ENCODE results near the gene EXOC6B.

DNA sequence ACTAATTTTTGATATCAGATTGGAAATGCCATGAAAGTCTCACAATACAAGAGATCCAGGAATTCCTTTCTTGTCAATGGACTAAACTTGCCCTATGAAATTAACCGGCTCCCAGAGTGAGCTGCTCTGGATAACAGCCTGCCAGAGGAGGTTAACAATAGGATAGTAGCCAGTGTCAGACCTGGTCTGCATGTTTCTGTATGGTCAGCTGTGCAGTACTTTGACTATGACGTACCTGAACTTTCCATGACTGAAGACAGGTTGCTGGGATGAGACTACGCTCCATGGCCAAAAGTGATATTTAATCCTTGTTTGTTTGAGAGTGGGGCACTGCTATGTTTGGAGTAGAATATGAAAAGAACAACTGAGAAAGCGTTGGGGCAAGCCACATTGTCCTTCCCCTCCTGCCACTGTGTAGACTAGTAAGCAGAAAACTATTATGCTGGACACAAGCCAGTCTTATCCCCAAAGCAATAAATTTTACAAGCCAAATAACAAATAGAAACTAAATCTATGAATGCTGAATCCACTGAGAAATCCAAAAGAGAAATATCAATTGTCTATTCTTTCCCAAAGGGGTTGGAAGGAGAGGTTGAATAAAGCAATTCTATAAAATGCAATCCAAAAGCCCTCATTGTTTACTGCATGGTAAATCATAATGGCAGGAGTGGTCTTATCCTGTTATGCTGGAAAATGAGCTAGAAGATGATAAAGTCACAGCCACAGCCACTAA, 562.6 kb downstream of the EXOC6B start:
- TF ChIP-seq, protein P1, sequence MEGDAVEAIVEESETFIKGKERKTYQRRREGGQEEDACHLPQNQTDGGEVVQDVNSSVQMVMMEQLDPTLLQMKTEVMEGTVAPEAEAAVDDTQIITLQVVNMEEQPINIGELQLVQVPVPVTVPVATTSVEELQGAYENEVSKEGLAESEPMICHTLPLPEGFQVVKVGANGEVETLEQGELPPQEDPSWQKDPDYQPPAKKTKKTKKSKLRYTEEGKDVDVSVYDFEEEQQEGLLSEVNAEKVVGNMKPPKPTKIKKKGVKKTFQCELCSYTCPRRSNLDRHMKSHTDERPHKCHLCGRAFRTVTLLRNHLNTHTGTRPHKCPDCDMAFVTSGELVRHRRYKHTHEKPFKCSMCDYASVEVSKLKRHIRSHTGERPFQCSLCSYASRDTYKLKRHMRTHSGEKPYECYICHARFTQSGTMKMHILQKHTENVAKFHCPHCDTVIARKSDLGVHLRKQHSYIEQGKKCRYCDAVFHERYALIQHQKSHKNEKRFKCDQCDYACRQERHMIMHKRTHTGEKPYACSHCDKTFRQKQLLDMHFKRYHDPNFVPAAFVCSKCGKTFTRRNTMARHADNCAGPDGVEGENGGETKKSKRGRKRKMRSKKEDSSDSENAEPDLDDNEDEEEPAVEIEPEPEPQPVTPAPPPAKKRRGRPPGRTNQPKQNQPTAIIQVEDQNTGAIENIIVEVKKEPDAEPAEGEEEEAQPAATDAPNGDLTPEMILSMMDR (IDR thresholded peaks at IDR 0.05): no peak
- TF ChIP-seq POLR2A (IDR thresholded peaks at IDR 0.05) (no peak), POLR2AphosphoS5 (IDR thresholded peaks at IDR 0.05) (no peak)

All from prostate gland (tissue), 2 donors.